HEK293 (cell line): ENCODE results near the gene TEX28.
A peak's percentile ranks its signal among the peaks of the same experiment; 100 is the strongest.
"Not testable (repeated sequence)": the region's sequence is repeated elsewhere in the genome, so short reads cannot be mapped to it uniquely, and the experiment has no call there.

ENCODE experiments used
- CTCF ChIA-PET: fragments of 350-600 bp; formaldehyde crosslinking; extraction: SDS; loops from one replicate; lab custom pipeline; 2021; ENCODE audit warnings: antibody characterized with exemption; lab: Yijun Ruan, JAX
- POLR2A ChIA-PET: fragments of 300-600 bp; formaldehyde crosslinking; extraction: SDS; loops from one replicate; lab custom pipeline; 2020; ENCODE audit warnings: antibody characterized with exemption, inconsistent platforms; lab: Yijun Ruan, JAX
- H3K27ac ChIP-seq: fragments of 200-500 bp; sonication (Bioruptor generic); 2 replicates; pipeline ENCODE4 v1.5.1; 2014; ENCODE audit warnings: low read depth, low read length, control low read depth, inconsistent platforms; ENCODE audit errors: extremely low read depth
- H3K36me3 ChIP-seq, 2 experiments: fragments of 200-500 bp in 1 of 2; sonication (Bioruptor generic) in 1 of 2; 1 replicate in 1 of 2; 2 replicates in 1 of 2; pipeline ENCODE4 v1.5.1; 2014 to 2017; ENCODE audit warnings: inconsistent platforms in 2 of 2, low read length in 2 of 2; ENCODE audit not compliant: control insufficient read depth in 2 of 2, insufficient read depth in 1 of 2
- H3K4me1 ChIP-seq: fragments of 200-500 bp; sonication (Bioruptor generic); 2 replicates; pipeline ENCODE4 v1.5.1; 2014; ENCODE audit warnings: mild to moderate bottlenecking, low read length, inconsistent platforms; ENCODE audit not compliant: control insufficient read depth, insufficient read depth
- H3K4me3 ChIP-seq: 2 replicates; pipeline ENCODE4 v1.5.1; 2011; ENCODE audit warnings: low read depth, mild to moderate bottlenecking, control low read depth, low read length, moderate library complexity
- H3K9me3 ChIP-seq: fragments of 200-500 bp; sonication (Bioruptor generic); 2 replicates; pipeline ENCODE4 v1.5.1; 2014; ENCODE audit warnings: low read depth, low read length, inconsistent platforms; ENCODE audit not compliant: control insufficient read depth, insufficient read depth
- GLI2 ChIP-seq: fragments of 450-650 bp; formaldehyde crosslinking; IDR thresholded peaks from 2 replicates; pipeline ENCODE4; 2017; ENCODE audit warnings: missing biosample characterization, missing genetic modification characterization, low read depth, borderline replicate concordance
- GLIS1 ChIP-seq: fragments of 450-650 bp; formaldehyde crosslinking; IDR thresholded peaks from 2 replicates; pipeline ENCODE4 v1.5.1; 2016; ENCODE audit warnings: missing biosample characterization, missing genetic modification characterization
- KLF7 ChIP-seq: fragments of 450-650 bp; formaldehyde crosslinking; IDR thresholded peaks from 2 replicates; pipeline ENCODE4 v1.5.1; 2016; ENCODE audit warnings: missing biosample characterization, missing genetic modification characterization, borderline replicate concordance
- ZBTB1 ChIP-seq: fragments of 450-650 bp; formaldehyde crosslinking; IDR thresholded peaks from 2 replicates; pipeline ENCODE4 v1.5.1; 2016; ENCODE audit warnings: missing biosample characterization, missing genetic modification characterization
- ZBTB8A ChIP-seq: fragments of 450-650 bp; formaldehyde crosslinking; IDR thresholded peaks from 2 replicates; pipeline ENCODE4 v1.5.1; 2016; ENCODE audit warnings: missing biosample characterization, missing genetic modification characterization
- ZNF140 ChIP-seq: fragments of 450-650 bp; formaldehyde crosslinking; IDR thresholded peaks from 2 replicates; pipeline ENCODE4 v1.5.1; 2016; ENCODE audit warnings: missing biosample characterization, missing genetic modification characterization
- ZNF202 ChIP-seq: fragments of 450-650 bp; formaldehyde crosslinking; IDR thresholded peaks from 2 replicates; pipeline ENCODE4 v1.5.1; 2016; ENCODE audit warnings: missing biosample characterization, missing genetic modification characterization, borderline replicate concordance
- ZNF426 ChIP-seq: fragments of 450-650 bp; formaldehyde crosslinking; IDR thresholded peaks from 2 replicates; pipeline ENCODE4 v1.5.1; 2017; ENCODE audit warnings: missing biosample characterization, missing genetic modification characterization, mild to moderate bottlenecking, inconsistent platforms, moderate library complexity
- ZNF514 ChIP-seq: fragments of 450-650 bp; formaldehyde crosslinking; IDR thresholded peaks from 2 replicates; pipeline ENCODE4 v1.5.1; 2016; ENCODE audit warnings: missing biosample characterization, missing genetic modification characterization
- ZNF529 ChIP-seq: fragments of 450-650 bp; formaldehyde crosslinking; IDR thresholded peaks from 2 replicates; pipeline ENCODE4 v1.5.1; 2017; ENCODE audit warnings: missing genetic modification characterization, missing biosample characterization; ENCODE audit not compliant: insufficient replicate concordance
- ZNF558 ChIP-seq: fragments of 450-650 bp; formaldehyde crosslinking; IDR thresholded peaks from 2 replicates; pipeline ENCODE4 v1.5.1; 2016; ENCODE audit warnings: missing biosample characterization, missing genetic modification characterization
- ZNF560 ChIP-seq: fragments of 450-650 bp; formaldehyde crosslinking; IDR thresholded peaks from 2 replicates; pipeline ENCODE4 v1.5.1; 2017; ENCODE audit warnings: missing biosample characterization, missing genetic modification characterization, borderline replicate concordance
- ZNF610 ChIP-seq: fragments of 450-650 bp; formaldehyde crosslinking; IDR thresholded peaks from 2 replicates; pipeline ENCODE4 v1.5.1; 2016; ENCODE audit warnings: missing biosample characterization, missing genetic modification characterization, borderline replicate concordance
- ZNF623 ChIP-seq: fragments of 450-650 bp; formaldehyde crosslinking; IDR thresholded peaks from 2 replicates; pipeline ENCODE4 v1.5.1; 2016; ENCODE audit warnings: missing biosample characterization, missing genetic modification characterization
- ZNF629 ChIP-seq: fragments of 450-650 bp; formaldehyde crosslinking; IDR thresholded peaks from 2 replicates; pipeline ENCODE4 v1.5.1; 2017; ENCODE audit warnings: missing biosample characterization, missing genetic modification characterization
- ZNF654 ChIP-seq: fragments of 450-650 bp; formaldehyde crosslinking; IDR thresholded peaks from 2 replicates; pipeline ENCODE4 v1.5.1; 2016; ENCODE audit warnings: low read depth, missing biosample characterization, missing genetic modification characterization
- TF ChIP-seq, protein P1 (sequence below): fragments of 450-650 bp; formaldehyde crosslinking; IDR thresholded peaks from 2 replicates; pipeline ENCODE4 v1.5.1; 2016; ENCODE audit warnings: missing biosample characterization, missing genetic modification characterization
- TF ChIP-seq, protein P2 (sequence below): fragments of 450-650 bp; formaldehyde crosslinking; IDR thresholded peaks from 2 replicates; pipeline ENCODE4 v1.5.1; 2016; ENCODE audit warnings: missing biosample characterization, missing genetic modification characterization
- TF ChIP-seq, protein P3 (sequence below): fragments of 450-650 bp; formaldehyde crosslinking; IDR thresholded peaks from 2 replicates; pipeline ENCODE4 v1.5.1; 2016; ENCODE audit warnings: missing biosample characterization, missing genetic modification characterization
- TF ChIP-seq, protein P4 (sequence below): fragments of 450-650 bp; formaldehyde crosslinking; conservative IDR thresholded peaks from 2 replicates; pipeline ENCODE4 v1.5.1; 2016; ENCODE audit warnings: low read depth, missing biosample characterization, missing genetic modification characterization
- TF ChIP-seq, protein P5 (sequence below): fragments of 450-650 bp; formaldehyde crosslinking; IDR thresholded peaks from 2 replicates; pipeline ENCODE4 v1.5.1; 2016; ENCODE audit warnings: missing biosample characterization, missing genetic modification characterization, borderline replicate concordance
- TF ChIP-seq, protein P6 (sequence below): fragments of 450-650 bp; formaldehyde crosslinking; IDR thresholded peaks from 2 replicates; pipeline ENCODE4 v1.5.1; 2017; ENCODE audit warnings: missing biosample characterization, missing genetic modification characterization

Gene TEX28

DNA sequence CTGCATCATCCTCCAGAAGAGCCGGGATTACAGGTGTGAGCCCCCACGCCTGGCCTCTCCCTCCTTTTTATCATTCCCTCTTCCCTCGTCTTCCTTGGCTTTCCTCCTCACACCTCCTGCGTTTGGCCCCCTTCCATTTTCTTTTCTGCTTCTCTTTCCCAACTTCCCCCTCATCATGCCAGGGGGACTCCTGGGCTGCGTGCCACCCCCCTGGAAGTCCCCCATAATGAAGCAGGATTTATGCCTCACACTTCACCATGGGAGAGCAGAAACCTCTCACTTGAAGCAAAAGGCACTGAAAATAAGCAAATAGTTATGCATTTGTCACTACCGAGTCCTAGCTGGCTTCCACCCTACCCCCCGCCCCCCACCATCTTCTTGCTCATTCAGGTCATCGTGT lies 8.6 kb upstream of the TEX28 start:
- H3K4me3 ChIP-seq = no peak overlapping the region
- H3K9me3 ChIP-seq = no peaks in the 10 kb centered on the region
- POLR2A ChIA-PET = no interaction called here
- TF ChIP-seq GLIS1 (0 out of 2 replicates have a peak, but pooled peaks have one; percentile 7), ZNF140 (tag by site-specific recombination) (no peak)
- TF ChIP-seq, all 188 proteins: peak for 1
- no peak overlapping the region for H3K27ac ChIP-seq
- H3K36me3 ChIP-seq = no peaks in the 10 kb centered on the region
- no peaks in the 10 kb centered on the region for H3K4me1 ChIP-seq
- CTCF ChIA-PET = no interaction called here

DNA sequence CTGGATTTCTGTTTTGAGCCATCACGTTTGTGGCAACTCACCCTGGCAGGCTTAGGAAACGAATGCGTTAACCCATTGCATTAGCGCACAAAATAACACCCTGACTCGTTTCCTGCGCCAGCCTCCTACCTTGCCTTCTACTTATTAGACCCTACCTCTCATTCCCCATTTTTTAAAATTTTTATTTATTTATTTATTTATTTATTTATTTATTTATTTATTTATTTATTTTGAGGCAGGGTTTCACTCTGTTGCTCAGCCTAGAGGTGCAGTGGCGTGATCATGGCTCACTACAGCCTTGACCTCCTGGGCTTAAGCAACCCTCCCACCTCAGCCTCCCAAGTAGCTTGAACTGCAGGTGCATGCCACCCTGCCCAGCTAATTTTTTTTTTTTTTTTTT lies 8.1 kb upstream of the TEX28 start:
- H3K9me3 ChIP-seq, POLR2A ChIA-PET, H3K36me3 ChIP-seq, H3K27ac ChIP-seq, H3K4me1 ChIP-seq, H3K4me3 ChIP-seq, CTCF ChIA-PET: not testable (repeated sequence)
- TF ChIP-seq, protein P1, sequence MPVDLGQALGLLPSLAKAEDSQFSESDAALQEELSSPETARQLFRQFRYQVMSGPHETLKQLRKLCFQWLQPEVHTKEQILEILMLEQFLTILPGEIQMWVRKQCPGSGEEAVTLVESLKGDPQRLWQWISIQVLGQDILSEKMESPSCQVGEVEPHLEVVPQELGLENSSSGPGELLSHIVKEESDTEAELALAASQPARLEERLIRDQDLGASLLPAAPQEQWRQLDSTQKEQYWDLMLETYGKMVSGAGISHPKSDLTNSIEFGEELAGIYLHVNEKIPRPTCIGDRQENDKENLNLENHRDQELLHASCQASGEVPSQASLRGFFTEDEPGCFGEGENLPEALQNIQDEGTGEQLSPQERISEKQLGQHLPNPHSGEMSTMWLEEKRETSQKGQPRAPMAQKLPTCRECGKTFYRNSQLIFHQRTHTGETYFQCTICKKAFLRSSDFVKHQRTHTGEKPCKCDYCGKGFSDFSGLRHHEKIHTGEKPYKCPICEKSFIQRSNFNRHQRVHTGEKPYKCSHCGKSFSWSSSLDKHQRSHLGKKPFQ (tag by site-specific recombination) = 0 out of 2 replicates have a peak, but pooled peaks have one; percentile 53
- TF ChIP-seq ZNF529 (tag by site-specific recombination) = peak; percentile 79
- TF ChIP-seq ZBTB8A (tag by site-specific recombination) = peak; percentile 88
- TF ChIP-seq, protein P2, sequence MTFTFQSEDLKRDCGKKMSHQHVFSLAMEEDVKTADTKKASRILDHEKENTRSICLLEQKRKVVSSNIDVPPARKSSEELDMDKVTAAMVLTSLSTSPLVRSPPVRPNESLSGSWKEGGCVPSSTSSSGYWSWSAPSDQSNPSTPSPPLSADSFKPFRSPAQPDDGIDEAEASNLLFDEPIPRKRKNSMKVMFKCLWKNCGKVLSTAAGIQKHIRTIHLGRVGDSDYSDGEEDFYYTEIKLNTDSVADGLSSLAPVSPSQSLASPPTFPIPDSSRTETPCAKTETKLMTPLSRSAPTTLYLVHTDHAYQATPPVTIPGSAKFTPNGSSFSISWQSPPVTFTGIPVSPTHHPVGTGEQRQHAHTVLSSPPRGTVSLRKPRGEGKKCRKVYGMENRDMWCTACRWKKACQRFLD (tag by site-specific recombination) = 0 out of 2 replicates have a peak, but pooled peaks have one; percentile 22
- peak; percentile 98 for TF ChIP-seq ZNF426 (tag by site-specific recombination)
- peak; percentile 93 for TF ChIP-seq ZNF560 (tag by site-specific recombination)
- peak; percentile 85; the same call in 1 of the 2 replicates for TF ChIP-seq ZNF558 (tag by site-specific recombination)
- peak; percentile 43; the same call in 1 of the 2 replicates for TF ChIP-seq ZNF514 (tag by site-specific recombination)
- 0 out of 2 replicates have a peak, but pooled peaks have one; percentile 36 for TF ChIP-seq ZBTB1 (tag by site-specific recombination)
- peak; percentile 76 for TF ChIP-seq ZNF629 (tag by site-specific recombination)
- peak; percentile 59 for TF ChIP-seq ZNF654 (tag by site-specific recombination)
- TF ChIP-seq, protein P3, sequence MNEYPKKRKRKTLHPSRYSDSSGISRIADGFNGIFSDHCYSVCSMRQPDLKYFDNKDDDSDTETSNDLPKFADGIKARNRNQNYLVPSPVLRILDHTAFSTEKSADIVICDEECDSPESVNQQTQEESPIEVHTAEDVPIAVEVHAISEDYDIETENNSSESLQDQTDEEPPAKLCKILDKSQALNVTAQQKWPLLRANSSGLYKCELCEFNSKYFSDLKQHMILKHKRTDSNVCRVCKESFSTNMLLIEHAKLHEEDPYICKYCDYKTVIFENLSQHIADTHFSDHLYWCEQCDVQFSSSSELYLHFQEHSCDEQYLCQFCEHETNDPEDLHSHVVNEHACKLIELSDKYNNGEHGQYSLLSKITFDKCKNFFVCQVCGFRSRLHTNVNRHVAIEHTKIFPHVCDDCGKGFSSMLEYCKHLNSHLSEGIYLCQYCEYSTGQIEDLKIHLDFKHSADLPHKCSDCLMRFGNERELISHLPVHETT = 0 out of 2 replicates have a peak, but pooled peaks have one; percentile 51
- TF ChIP-seq ZNF202 (tag by site-specific recombination) = peak; percentile 90; the same call in 1 of the 2 replicates
- TF ChIP-seq, protein P4, sequence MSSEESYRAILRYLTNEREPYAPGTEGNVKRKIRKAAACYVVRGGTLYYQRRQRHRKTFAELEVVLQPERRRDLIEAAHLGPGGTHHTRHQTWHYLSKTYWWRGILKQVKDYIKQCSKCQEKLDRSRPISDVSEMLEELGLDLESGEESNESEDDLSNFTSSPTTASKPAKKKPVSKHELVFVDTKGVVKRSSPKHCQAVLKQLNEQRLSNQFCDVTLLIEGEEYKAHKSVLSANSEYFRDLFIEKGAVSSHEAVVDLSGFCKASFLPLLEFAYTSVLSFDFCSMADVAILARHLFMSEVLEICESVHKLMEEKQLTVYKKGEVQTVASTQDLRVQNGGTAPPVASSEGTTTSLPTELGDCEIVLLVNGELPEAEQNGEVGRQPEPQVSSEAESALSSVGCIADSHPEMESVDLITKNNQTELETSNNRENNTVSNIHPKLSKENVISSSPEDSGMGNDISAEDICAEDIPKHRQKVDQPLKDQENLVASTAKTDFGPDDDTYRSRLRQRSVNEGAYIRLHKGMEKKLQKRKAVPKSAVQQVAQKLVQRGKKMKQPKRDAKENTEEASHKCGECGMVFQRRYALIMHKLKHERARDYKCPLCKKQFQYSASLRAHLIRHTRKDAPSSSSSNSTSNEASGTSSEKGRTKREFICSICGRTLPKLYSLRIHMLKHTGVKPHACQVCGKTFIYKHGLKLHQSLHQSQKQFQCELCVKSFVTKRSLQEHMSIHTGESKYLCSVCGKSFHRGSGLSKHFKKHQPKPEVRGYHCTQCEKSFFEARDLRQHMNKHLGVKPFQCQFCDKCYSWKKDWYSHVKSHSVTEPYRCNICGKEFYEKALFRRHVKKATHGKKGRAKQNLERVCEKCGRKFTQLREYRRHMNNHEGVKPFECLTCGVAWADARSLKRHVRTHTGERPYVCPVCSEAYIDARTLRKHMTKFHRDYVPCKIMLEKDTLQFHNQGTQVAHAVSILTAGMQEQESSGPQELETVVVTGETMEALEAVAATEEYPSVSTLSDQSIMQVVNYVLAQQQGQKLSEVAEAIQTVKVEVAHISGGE (tag by site-specific recombination) = peak; percentile 88
- 0 out of 2 replicates have a peak, but pooled peaks have one; percentile 23 for TF ChIP-seq ZNF610 (tag by site-specific recombination)
- TF ChIP-seq, protein P5, sequence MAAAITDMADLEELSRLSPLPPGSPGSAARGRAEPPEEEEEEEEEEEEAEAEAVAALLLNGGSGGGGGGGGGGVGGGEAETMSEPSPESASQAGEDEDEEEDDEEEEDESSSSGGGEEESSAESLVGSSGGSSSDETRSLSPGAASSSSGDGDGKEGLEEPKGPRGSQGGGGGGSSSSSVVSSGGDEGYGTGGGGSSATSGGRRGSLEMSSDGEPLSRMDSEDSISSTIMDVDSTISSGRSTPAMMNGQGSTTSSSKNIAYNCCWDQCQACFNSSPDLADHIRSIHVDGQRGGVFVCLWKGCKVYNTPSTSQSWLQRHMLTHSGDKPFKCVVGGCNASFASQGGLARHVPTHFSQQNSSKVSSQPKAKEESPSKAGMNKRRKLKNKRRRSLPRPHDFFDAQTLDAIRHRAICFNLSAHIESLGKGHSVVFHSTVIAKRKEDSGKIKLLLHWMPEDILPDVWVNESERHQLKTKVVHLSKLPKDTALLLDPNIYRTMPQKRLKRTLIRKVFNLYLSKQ (tag by site-specific recombination) = peak; percentile 83; the same call in 1 of the 2 replicates
- peak; percentile 56; the same call in 1 of the 2 replicates for TF ChIP-seq KLF7
- TF ChIP-seq ZNF623 (tag by site-specific recombination) = peak; percentile 83
- TF ChIP-seq, protein P6, sequence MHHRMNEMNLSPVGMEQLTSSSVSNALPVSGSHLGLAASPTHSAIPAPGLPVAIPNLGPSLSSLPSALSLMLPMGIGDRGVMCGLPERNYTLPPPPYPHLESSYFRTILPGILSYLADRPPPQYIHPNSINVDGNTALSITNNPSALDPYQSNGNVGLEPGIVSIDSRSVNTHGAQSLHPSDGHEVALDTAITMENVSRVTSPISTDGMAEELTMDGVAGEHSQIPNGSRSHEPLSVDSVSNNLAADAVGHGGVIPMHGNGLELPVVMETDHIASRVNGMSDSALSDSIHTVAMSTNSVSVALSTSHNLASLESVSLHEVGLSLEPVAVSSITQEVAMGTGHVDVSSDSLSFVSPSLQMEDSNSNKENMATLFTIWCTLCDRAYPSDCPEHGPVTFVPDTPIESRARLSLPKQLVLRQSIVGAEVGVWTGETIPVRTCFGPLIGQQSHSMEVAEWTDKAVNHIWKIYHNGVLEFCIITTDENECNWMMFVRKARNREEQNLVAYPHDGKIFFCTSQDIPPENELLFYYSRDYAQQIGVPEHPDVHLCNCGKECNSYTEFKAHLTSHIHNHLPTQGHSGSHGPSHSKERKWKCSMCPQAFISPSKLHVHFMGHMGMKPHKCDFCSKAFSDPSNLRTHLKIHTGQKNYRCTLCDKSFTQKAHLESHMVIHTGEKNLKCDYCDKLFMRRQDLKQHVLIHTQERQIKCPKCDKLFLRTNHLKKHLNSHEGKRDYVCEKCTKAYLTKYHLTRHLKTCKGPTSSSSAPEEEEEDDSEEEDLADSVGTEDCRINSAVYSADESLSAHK (tag by site-specific recombination) = peak; percentile 31; the same call in 1 of the 2 replicates
- peak; percentile 88; the same call in 1 of the 2 replicates for TF ChIP-seq ZNF140 (tag by site-specific recombination)
- peak; percentile 73; the same call in 1 of the 2 replicates for TF ChIP-seq GLI2 (tag by site-specific recombination)
